ENCODE data around the gene KMT2E. TPM values are rescaled to one million over a fixed set of nuclear protein-coding genes. Genes with fewer than 3 reads are reported as not detected.
A peak's percentile ranks its signal among the peaks of the same experiment; 100 is the strongest.
"Not testable (repeated sequence)": the region's sequence is repeated elsewhere in the genome, so short reads cannot be mapped to it uniquely, and the experiment has no call there.

Gene KMT2E
- total and polyA plus RNA-seq, 3 donors from 2014 or later = 21.1 to 133 (median 96.6) TPM

GRCh38 chr7:104972500-104972899 is 41.5 kb upstream of the KMT2E start:
- WGBS, 2 donors = 81 to 87% methylated on average over 5 of the region's 5 CpGs
- intact Hi-C loops (cut with DNase I; ENCODE audit: low total_unique reads) = no loop called here
- no peaks in the 10 kb centered on the region for H3K9me3 ChIP-seq
- no peaks in the 10 kb centered on the region for H3K27me3 ChIP-seq
- peaks cover 25% of the 10 kb centered on the region for H3K4me1 ChIP-seq
- H3K27ac ChIP-seq = peak overlapping the region in 1 of 2 donors; percentile 41
- TF ChIP-seq POLR2A (IDR thresholded peaks at IDR 0.05) = no peak
- TF ChIP-seq, protein P1, sequence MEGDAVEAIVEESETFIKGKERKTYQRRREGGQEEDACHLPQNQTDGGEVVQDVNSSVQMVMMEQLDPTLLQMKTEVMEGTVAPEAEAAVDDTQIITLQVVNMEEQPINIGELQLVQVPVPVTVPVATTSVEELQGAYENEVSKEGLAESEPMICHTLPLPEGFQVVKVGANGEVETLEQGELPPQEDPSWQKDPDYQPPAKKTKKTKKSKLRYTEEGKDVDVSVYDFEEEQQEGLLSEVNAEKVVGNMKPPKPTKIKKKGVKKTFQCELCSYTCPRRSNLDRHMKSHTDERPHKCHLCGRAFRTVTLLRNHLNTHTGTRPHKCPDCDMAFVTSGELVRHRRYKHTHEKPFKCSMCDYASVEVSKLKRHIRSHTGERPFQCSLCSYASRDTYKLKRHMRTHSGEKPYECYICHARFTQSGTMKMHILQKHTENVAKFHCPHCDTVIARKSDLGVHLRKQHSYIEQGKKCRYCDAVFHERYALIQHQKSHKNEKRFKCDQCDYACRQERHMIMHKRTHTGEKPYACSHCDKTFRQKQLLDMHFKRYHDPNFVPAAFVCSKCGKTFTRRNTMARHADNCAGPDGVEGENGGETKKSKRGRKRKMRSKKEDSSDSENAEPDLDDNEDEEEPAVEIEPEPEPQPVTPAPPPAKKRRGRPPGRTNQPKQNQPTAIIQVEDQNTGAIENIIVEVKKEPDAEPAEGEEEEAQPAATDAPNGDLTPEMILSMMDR (IDR thresholded peaks at IDR 0.05) = no peak
- H3K36me3 ChIP-seq (ENCODE audit: low read depth, missing control alignments) = no peaks in the 10 kb centered on the region
- H3K4me3 ChIP-seq = no peak overlapping the region
- DNase-seq = no peak

GRCh38 chr7:104973227-104973626 is 40.8 kb upstream of the KMT2E start:
- intact Hi-C loops (cut with DNase I; ENCODE audit: low total_unique reads) = no loop called here
- WGBS, 2 donors = 85 to 86% methylated on average over 2 of the region's 2 CpGs
- Histone ChIP-seq H3K4me1 (peaks cover 31% of the 10 kb centered on the region), H3K9me3 (no peaks in the 10 kb centered on the region), H3K36me3 (ENCODE audit: low read depth, missing control alignments) (no peaks in the 10 kb centered on the region), H3K27me3 (no peaks in the 10 kb centered on the region), H3K27ac (peak overlapping the region in 1 of 2 donors; percentile 51), H3K4me3 (no peak overlapping the region)
- no peak for DNase-seq
- no peak for TF ChIP-seq POLR2A (IDR thresholded peaks at IDR 0.05)
- TF ChIP-seq, protein P1 (IDR thresholded peaks at IDR 0.05) = no peak

GRCh38 chr7:104973909-104974415 is 40.0 kb upstream of the KMT2E start:
- 56 to 74% methylated on average over 3 of the region's 3 CpGs for WGBS, 2 donors
- Histone ChIP-seq H3K36me3 (ENCODE audit: low read depth, missing control alignments) (no peaks in the 10 kb centered on the region), H3K4me1 (peaks cover 39% of the 10 kb centered on the region), H3K27me3 (no peaks in the 10 kb centered on the region), H3K9me3 (no peaks in the 10 kb centered on the region), H3K4me3 (no peak overlapping the region), H3K27ac (peak overlapping the region; percentile 6 to 51)
- intact Hi-C loops (cut with DNase I; ENCODE audit: low total_unique reads) = no loop called here
- DNase-seq = no peak
- TF ChIP-seq, protein P1 (IDR thresholded peaks at IDR 0.05) = no peak
- no peak for TF ChIP-seq POLR2A (IDR thresholded peaks at IDR 0.05)

- H3K9me3 ChIP-seq; DNase-seq; intact Hi-C loops (cut with DNase I; ENCODE audit: low total_unique reads); H3K4me3 ChIP-seq; H3K27me3 ChIP-seq; H3K36me3 ChIP-seq (ENCODE audit: low read depth, missing control alignments); H3K27ac ChIP-seq: not testable (repeated sequence)
- 92% methylated on average over 6 of the region's 6 CpGs for WGBS, 2 donors
- peaks cover 51% of the 10 kb centered on the region for H3K4me1 ChIP-seq
Observed at GRCh38 chr7:104975553-104975952, 38.5 kb upstream of the KMT2E start.

DNA sequence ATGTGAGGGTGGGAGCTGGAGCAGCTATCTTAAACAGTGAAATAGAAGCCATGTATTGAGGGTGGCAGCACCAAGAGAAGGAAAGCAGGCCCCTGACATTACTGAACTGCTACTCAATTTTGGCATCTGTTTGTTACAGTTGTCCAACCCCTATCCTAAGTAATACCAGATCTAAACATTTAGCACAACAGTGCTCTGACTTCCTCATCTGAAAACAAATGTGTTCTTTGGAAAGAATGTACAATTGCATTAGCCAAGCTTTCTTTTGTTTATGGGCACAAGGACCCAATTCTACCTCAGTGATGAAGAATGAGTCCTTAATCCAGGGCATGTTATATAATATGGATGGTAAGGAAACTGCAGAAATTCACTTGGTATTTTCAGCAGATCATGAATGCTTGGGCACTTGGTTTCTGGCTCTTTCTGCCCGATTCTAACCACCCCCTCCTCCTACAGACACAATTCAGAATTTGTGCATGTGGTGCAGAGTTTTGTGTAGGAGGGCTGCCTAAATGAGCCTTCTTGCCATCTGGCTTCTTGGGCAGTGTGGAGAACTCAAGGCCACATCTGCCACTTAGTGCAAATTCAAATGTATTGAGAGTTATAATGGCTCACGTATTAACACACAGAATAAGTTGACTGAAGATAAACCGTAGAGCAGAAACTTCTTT is 36.9 kb upstream of the KMT2E start:
- no peak for DNase-seq
- Histone ChIP-seq H3K36me3 (ENCODE audit: low read depth, missing control alignments) (no peaks in the 10 kb centered on the region), H3K9me3 (no peaks in the 10 kb centered on the region), H3K4me1 (peaks cover 46% of the 10 kb centered on the region), H3K27ac (peak overlapping the region in 1 of 2 donors; percentile 59), H3K4me3 (no peak overlapping the region), H3K27me3 (no peaks in the 10 kb centered on the region)
- WGBS, 2 donors = 60 to 64% methylated on average over 3 of the region's 3 CpGs
- intact Hi-C loops (cut with DNase I; ENCODE audit: low total_unique reads) = no loop called here
- TF ChIP-seq, protein P1 (IDR thresholded peaks at IDR 0.05) = no peak
- no peak for TF ChIP-seq POLR2A (IDR thresholded peaks at IDR 0.05)

Data from testis (tissue), 3 donors.